GM12878 (cell line): ENCODE data around the gene ARFRP1. TPM values are rescaled to one million over a fixed set of nuclear protein-coding genes. Genes with fewer than 3 reads are reported as not detected.

Experiments used
- BRCA1 ChIP-seq: IDR thresholded peaks from 2 replicates; pipeline ENCODE4 v1.6.1; 2011; ENCODE audit warnings: low read depth, low read length, improper control_type of control experiment
- CBX5 ChIP-seq: sonication (generic); IDR thresholded peaks from 2 replicates; pipeline ENCODE4 v1.6.1; 2016; ENCODE audit warnings: low read depth, moderate library complexity, mild to moderate bottlenecking, inconsistent platforms
- EED ChIP-seq: sonication (generic); IDR thresholded peaks from 2 replicates; pipeline ENCODE4 v1.6.1; 2016; ENCODE audit warnings: antibody characterized with exemption, low read depth
- ELK1 ChIP-seq: IDR thresholded peaks from 2 replicates; pipeline ENCODE4 v1.6.1; 2012; ENCODE audit warnings: low read depth, low read length, improper control_type of control experiment
- EZH2 ChIP-seq: IDR thresholded peaks from 2 replicates; pipeline ENCODE4 v1.6.1; 2012; ENCODE audit warnings: low read depth, mild to moderate bottlenecking, control low read depth, inconsistent platforms, low read length, borderline replicate concordance; ENCODE audit not compliant: control insufficient read depth
- FOXK2 ChIP-seq: fragments of 450-650 bp; IDR thresholded peaks from 2 replicates; pipeline ENCODE4 v1.6.1; 2017; ENCODE audit warnings: mild to moderate bottlenecking, moderate library complexity
- GABPA ChIP-seq: IDR thresholded peaks from 2 replicates; pipeline ENCODE4 v1.6.1; 2014; ENCODE audit warnings: antibody characterized with exemption, low read depth, mild to moderate bottlenecking, inconsistent platforms
- JUNB ChIP-seq: IDR thresholded peaks from 2 replicates; pipeline ENCODE4 v1.6.1; 2016; ENCODE audit warnings: antibody characterized with exemption, mild to moderate bottlenecking
- JUND ChIP-seq: IDR thresholded peaks from 2 replicates; pipeline ENCODE4 v1.6.1; 2012; ENCODE audit warnings: low read depth, mild to moderate bottlenecking, low read length, improper control_type of control experiment, moderate library complexity
- MEF2A ChIP-seq: IDR thresholded peaks from 2 replicates; pipeline ENCODE4 v1.6.1; 2011; ENCODE audit warnings: low read depth, mild to moderate bottlenecking, low read length, moderate library complexity; ENCODE audit not compliant: insufficient read depth
- NFYB ChIP-seq: IDR thresholded peaks from 2 replicates; pipeline ENCODE4 v1.6.1; 2011; ENCODE audit warnings: low read depth, mild to moderate bottlenecking, low read length, improper control_type of control experiment, moderate library complexity; ENCODE audit not compliant: insufficient read depth
- RAD51 ChIP-seq: fragments of 450-650 bp; IDR thresholded peaks from 2 replicates; pipeline ENCODE4 v1.6.1; 2016; ENCODE audit warnings: moderate library complexity, mild to moderate bottlenecking, inconsistent platforms
- SMAD5 ChIP-seq: IDR thresholded peaks from 2 replicates; pipeline ENCODE4 v1.6.1; 2016; ENCODE audit warnings: antibody characterized with exemption, low read depth
- STAT3 ChIP-seq: IDR thresholded peaks from 2 replicates; pipeline ENCODE4 v1.6.1; 2011; ENCODE audit warnings: low read depth, low read length, improper control_type of control experiment
- TAF1 ChIP-seq: IDR thresholded peaks from 2 replicates; pipeline ENCODE4 v1.6.1; 2011; ENCODE audit warnings: mild to moderate bottlenecking, low read depth, low read length, borderline replicate concordance
- ZBTB40 ChIP-seq: fragments of 450-650 bp; IDR thresholded peaks from 2 replicates; pipeline ENCODE4 v1.6.1; 2016; ENCODE audit warnings: mild to moderate bottlenecking, moderate library complexity, borderline replicate concordance
- polyA plus RNA-seq, 11 experiments: library from polyadenylated mRNA; depleted of rRNA in 4 of 11; unstranded in 6 of 11; stranded (reverse) in 5 of 11; fragments of >200 nt; fragmentation: Nextera tagmentation in 4 of 11; fragmentation: Illumina TruSeq in 1 of 11; extraction: Ambion mirVana in 4 of 11; extraction: Trizol in 1 of 11; gene quantifications; 1 replicate in 1 of 11; 2 replicates in 10 of 11; pipeline versions ENCODE4 v1.2.1 to v1.2.3, GENCODE V29; 2011 to 2016; ENCODE audit warnings: inconsistent platforms in 2 of 11, missing spikeins in 2 of 11, low read depth in 1 of 11
- total RNA-seq, 4 experiments: library from RNA; depleted of rRNA in 3 of 4; stranded (reverse); fragments of >200 nt in 3 of 4; fragmentation: Illumina TruSeq in 1 of 4; extraction: Trizol in 1 of 4; gene quantifications; 2 replicates each; pipeline versions ENCODE4 v1.2.1 to v1.2.3, GENCODE V29; 2013 to 2021
- TF ChIP-seq, protein P1 (sequence below): fragments of 450-650 bp; IDR thresholded peaks from 2 replicates; pipeline ENCODE4 v1.6.1; 2016; ENCODE audit warnings: mild to moderate bottlenecking
- TF ChIP-seq, protein P2 (sequence below): fragments of 150-350 bp; IDR thresholded peaks from 2 replicates; pipeline ENCODE4 v1.6.1; 2014; ENCODE audit warnings: mild to moderate bottlenecking, low read depth, low read length
- TF ChIP-seq, protein P3 (sequence below): fragments of 450-650 bp; IDR thresholded peaks from 2 replicates; pipeline ENCODE4 v1.6.1; 2017; ENCODE audit warnings: antibody characterized with exemption, mild to moderate bottlenecking, moderate library complexity

The ARFRP1 gene
- total and polyA plus RNA-seq, 10 of the 15 experiments (the other 5 are each of a cell fraction or from before 2014, with no cell fraction given) = 0.37 to 71.7 (median 34.6) TPM

DNA sequence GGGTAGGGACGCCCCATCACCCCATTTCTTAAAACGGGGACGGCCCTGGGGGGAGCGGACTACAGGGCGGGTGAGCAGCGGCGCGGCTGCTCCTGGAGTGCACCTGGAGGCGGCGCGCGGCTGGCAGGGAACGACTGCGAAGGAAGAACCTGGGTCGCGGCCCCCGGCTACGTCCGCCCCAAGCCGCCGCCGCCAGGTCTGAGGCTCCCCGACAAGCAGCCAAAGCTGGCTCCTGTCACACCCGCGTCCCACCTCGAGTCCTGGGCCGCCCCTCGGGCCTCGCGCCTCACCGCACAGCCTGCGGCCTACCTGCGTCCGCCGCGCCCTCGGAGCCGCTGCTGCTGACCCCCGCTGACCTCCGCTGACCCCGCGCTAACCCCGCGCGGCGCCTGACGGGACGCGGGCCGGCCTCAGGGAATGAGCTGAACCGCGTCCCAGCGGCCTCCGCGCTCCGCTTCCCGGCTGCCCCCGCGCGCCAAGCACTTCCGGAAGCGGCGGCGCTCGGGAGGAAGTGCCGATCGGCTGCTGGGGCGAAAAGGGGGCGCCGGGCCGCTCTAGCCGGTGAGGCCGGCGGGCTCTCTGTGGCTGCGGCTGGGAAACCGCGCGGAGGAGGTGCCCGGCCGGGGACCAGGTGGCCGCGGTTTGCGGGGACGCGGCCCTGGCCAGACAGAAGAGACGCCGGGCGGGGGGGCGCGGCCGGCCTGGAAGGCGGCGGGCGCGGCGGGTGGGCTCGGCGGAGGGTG is at the start of gene ARFRP1, which contains the start of gene ZGPAT (continued):
- no peak for TF ChIP-seq SMAD5
- TF ChIP-seq, protein P1, sequence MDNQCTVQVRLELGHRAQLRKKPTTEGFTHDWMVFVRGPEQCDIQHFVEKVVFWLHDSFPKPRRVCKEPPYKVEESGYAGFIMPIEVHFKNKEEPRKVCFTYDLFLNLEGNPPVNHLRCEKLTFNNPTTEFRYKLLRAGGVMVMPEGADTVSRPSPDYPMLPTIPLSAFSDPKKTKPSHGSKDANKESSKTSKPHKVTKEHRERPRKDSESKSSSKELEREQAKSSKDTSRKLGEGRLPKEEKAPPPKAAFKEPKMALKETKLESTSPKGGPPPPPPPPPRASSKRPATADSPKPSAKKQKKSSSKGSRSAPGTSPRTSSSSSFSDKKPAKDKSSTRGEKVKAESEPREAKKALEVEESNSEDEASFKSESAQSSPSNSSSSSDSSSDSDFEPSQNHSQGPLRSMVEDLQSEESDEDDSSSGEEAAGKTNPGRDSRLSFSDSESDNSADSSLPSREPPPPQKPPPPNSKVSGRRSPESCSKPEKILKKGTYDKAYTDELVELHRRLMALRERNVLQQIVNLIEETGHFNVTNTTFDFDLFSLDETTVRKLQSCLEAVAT = no peak
- TF ChIP-seq TAF1 = peak; percentile 68; the same call in 1 of the 2 replicates
- peak; percentile 63; the same call in 1 of the 2 replicates for TF ChIP-seq ZBTB40
- no peak for TF ChIP-seq EED
- TF ChIP-seq, protein P2, sequence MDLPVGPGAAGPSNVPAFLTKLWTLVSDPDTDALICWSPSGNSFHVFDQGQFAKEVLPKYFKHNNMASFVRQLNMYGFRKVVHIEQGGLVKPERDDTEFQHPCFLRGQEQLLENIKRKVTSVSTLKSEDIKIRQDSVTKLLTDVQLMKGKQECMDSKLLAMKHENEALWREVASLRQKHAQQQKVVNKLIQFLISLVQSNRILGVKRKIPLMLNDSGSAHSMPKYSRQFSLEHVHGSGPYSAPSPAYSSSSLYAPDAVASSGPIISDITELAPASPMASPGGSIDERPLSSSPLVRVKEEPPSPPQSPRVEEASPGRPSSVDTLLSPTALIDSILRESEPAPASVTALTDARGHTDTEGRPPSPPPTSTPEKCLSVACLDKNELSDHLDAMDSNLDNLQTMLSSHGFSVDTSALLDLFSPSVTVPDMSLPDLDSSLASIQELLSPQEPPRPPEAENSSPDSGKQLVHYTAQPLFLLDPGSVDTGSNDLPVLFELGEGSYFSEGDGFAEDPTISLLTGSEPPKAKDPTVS = no peak
- TF ChIP-seq RAD51 = no peak
- no peak for TF ChIP-seq BRCA1
- TF ChIP-seq JUNB = no peak
- TF ChIP-seq NFYB = no peak
- peak; percentile 67 for TF ChIP-seq ELK1
- TF ChIP-seq, protein P3, sequence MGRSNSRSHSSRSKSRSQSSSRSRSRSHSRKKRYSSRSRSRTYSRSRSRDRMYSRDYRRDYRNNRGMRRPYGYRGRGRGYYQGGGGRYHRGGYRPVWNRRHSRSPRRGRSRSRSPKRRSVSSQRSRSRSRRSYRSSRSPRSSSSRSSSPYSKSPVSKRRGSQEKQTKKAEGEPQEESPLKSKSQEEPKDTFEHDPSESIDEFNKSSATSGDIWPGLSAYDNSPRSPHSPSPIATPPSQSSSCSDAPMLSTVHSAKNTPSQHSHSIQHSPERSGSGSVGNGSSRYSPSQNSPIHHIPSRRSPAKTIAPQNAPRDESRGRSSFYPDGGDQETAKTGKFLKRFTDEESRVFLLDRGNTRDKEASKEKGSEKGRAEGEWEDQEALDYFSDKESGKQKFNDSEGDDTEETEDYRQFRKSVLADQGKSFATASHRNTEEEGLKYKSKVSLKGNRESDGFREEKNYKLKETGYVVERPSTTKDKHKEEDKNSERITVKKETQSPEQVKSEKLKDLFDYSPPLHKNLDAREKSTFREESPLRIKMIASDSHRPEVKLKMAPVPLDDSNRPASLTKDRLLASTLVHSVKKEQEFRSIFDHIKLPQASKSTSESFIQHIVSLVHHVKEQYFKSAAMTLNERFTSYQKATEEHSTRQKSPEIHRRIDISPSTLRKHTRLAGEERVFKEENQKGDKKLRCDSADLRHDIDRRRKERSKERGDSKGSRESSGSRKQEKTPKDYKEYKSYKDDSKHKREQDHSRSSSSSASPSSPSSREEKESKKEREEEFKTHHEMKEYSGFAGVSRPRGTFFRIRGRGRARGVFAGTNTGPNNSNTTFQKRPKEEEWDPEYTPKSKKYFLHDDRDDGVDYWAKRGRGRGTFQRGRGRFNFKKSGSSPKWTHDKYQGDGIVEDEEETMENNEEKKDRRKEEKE = no peak
- TF ChIP-seq EZH2 = no peak
- TF ChIP-seq JUND = no peak
- no peak for TF ChIP-seq STAT3
- peak; percentile 86 for TF ChIP-seq GABPA
- no peak; the same call in 1 of the 2 replicates for TF ChIP-seq FOXK2
- peak; percentile 60; the same call in 1 of the 2 replicates for TF ChIP-seq MEF2A
- no peak; the same call in 1 of the 2 replicates for TF ChIP-seq CBX5
